HEK293T (cell line): Measurements from ENCODE around the gene PRKAG2.

Experiments
- ARNT ChIP-seq: fragments of 450-650 bp; IDR thresholded peaks from 2 replicates; pipeline ENCODE4 v1.6.1; 2017; ENCODE audit warnings: mild to moderate bottlenecking
- BHLHE40 ChIP-seq: fragments of 450-650 bp; IDR thresholded peaks from 2 replicates; pipeline ENCODE4 v1.6.1; 2016; ENCODE audit warnings: mild to moderate bottlenecking, moderate library complexity, borderline replicate concordance
- CTBP1 ChIP-seq: fragments of 450-650 bp; IDR thresholded peaks from 2 replicates; pipeline ENCODE4 v1.6.1; 2016; ENCODE audit warnings: borderline replicate concordance
- ELF4 ChIP-seq: fragments of 450-650 bp; IDR thresholded peaks from 2 replicates; pipeline ENCODE4 v1.6.1; 2017; ENCODE audit warnings: antibody characterized with exemption
- FOXM1 ChIP-seq: fragments of 450-650 bp; IDR thresholded peaks from 2 replicates; pipeline ENCODE4 v1.6.1; 2017; ENCODE audit warnings: mild to moderate bottlenecking, borderline replicate concordance
- HDGF ChIP-seq: fragments of 450-650 bp; IDR thresholded peaks from 2 replicates; pipeline ENCODE4 v1.6.1; 2017; ENCODE audit warnings: antibody characterized with exemption, borderline replicate concordance
- NFRKB ChIP-seq: fragments of 450-650 bp; IDR thresholded peaks from 2 replicates; pipeline ENCODE4 v1.6.1; 2016; ENCODE audit warnings: mild to moderate bottlenecking, moderate library complexity
- PKNOX1 ChIP-seq: fragments of 450-650 bp; IDR thresholded peaks from 2 replicates; pipeline ENCODE4 v1.6.1; 2016
- TARDBP ChIP-seq: fragments of 450-650 bp; IDR thresholded peaks from 2 replicates; pipeline ENCODE4 v1.6.1; 2016

GRCh38 chr7:151652111-151652510 lies 224.8 kb downstream of the PRKAG2 start:
- no peak for TF ChIP-seq FOXM1
- TF ChIP-seq BHLHE40 = no peak
- no peak for TF ChIP-seq NFRKB
- TF ChIP-seq TARDBP = no peak
- TF ChIP-seq HDGF = no peak
- no peak for TF ChIP-seq ARNT
- TF ChIP-seq PKNOX1 = no peak
- TF ChIP-seq CTBP1 = no peak
- no peak for TF ChIP-seq ELF4
